GM19463 (cell line): ENCODE results near the gene FAM78A.
"Not testable (repeated sequence)": the region's sequence is repeated elsewhere in the genome, so short reads cannot be mapped to it uniquely, and the experiment has no call there.

Source experiments
- ATAC-seq: cut with Tn5 transposase; IDR thresholded peaks from one replicate; pipeline ENCODE4 v1.9.1; 2021; ENCODE audit warnings: mild to moderate bottlenecking, moderate library complexity; ENCODE audit not compliant: unreplicated experiment

Gene FAM78A

GRCh38 chr9:131282688-131283422 is 6.5 kb upstream of the FAM78A start:
- ATAC-seq = no peak

GRCh38 chr9:131282175-131282574 is 5.9 kb upstream of the FAM78A start:
- ATAC-seq = no peak

GRCh38 chr9:131281119-131281965 is 5.0 kb upstream of the FAM78A start:
- no peak for ATAC-seq

GRCh38 chr9:131280660-131281059 is 4.3 kb upstream of the FAM78A start:
- ATAC-seq = no peak

- no peak for ATAC-seq
These were observed 3.7 kb upstream of the FAM78A start for GRCh38 chr9:131279863-131280570.

- ATAC-seq = no peak
These were observed 3.0 kb upstream of the FAM78A start for GRCh38 chr9:131279196-131279862.

GRCh38 chr9:131278702-131279111 is 2.4 kb upstream of the FAM78A start:
- no peak for ATAC-seq

- ATAC-seq = peak; percentile 23
These were observed 1.8 kb upstream of the FAM78A start for GRCh38 chr9:131277910-131278701.

- peak; percentile 8 for ATAC-seq
These were observed 1.1 kb upstream of the FAM78A start for GRCh38 chr9:131277287-131277909.

- ATAC-seq = no peak
These were observed 579 bp upstream of the FAM78A start for GRCh38 chr9:131276891-131277286.

- ATAC-seq = peak; percentile 28
These were observed 797 bp downstream of the FAM78A start for GRCh38 chr9:131275332-131276093.

- no peak for ATAC-seq
These were observed 1.5 kb downstream of the FAM78A start for GRCh38 chr9:131274674-131275331.

- ATAC-seq = no peak
These were observed 2.2 kb downstream of the FAM78A start for GRCh38 chr9:131273856-131274673.

- ATAC-seq = no peak
These were observed 3.0 kb downstream of the FAM78A start for GRCh38 chr9:131273146-131273855.

GRCh38 chr9:131272212-131272611 is 4.1 kb downstream of the FAM78A start:
- ATAC-seq = no peak

- no peak for ATAC-seq
These were observed 4.8 kb downstream of the FAM78A start for GRCh38 chr9:131271506-131271931.

- not testable (repeated sequence) for ATAC-seq
These were observed 5.4 kb downstream of the FAM78A start for GRCh38 chr9:131271016-131271273.
